HuH-7.5 (cell line): Measurements from ENCODE around the gene MYH9.
"Not testable (repeated sequence)": the region's sequence is repeated elsewhere in the genome, so short reads cannot be mapped to it uniquely, and the experiment has no call there.

ENCODE experiments used
- DNase-seq: peaks from one replicate; pipeline ENCODE4 v3.0.0; 2011; ENCODE audit warnings: low spot score

MYH9 gene

GRCh38 chr22:36292823-36293530 is 94.8 kb downstream of the MYH9 start:
- DNase-seq, result no peak

DNA sequence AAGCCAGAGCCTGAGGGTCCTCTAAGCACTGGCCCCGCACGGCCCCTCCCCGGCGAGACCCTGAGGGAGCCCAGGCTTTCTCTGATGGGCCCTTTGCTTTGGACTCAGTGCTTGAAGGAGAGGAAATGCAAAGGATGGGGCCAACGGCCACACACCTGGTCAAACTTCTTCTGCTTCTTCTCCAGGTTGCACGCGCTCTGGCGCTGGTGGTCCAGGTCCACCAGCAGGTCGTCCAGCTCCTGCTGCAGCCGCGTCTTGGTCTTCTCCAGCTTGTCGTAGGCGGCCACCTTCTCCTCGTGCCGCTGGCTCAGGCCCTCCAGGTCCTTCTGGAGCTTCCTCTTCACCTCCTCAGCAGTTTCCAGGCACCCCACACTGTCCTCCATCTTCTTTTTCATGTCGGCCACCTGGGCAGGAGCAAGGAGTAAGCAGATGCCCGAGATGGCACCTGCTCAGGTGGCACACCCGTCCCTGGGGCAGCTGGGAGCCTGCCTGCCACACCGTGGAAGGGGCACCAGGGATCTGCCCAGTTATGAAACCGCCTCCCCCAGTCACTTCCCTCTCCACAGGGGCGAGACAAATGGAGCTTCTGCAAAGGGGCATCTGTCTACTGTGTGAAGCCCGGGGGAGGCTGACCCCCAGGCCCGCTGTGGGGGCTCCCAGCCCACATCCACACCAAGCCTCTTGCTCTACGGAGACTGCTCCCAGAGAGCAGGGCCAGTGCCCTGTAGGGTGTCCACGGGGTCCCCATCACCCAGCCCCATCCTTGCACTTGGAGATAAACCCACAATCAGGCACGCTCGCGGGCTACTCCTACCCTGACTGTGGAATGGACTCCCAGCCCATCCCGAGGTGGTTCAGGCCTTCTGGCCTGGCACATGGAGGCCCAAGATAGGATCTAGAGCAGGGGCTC is 95.7 kb downstream of the MYH9 start:
- DNase-seq, result no peak

DNA sequence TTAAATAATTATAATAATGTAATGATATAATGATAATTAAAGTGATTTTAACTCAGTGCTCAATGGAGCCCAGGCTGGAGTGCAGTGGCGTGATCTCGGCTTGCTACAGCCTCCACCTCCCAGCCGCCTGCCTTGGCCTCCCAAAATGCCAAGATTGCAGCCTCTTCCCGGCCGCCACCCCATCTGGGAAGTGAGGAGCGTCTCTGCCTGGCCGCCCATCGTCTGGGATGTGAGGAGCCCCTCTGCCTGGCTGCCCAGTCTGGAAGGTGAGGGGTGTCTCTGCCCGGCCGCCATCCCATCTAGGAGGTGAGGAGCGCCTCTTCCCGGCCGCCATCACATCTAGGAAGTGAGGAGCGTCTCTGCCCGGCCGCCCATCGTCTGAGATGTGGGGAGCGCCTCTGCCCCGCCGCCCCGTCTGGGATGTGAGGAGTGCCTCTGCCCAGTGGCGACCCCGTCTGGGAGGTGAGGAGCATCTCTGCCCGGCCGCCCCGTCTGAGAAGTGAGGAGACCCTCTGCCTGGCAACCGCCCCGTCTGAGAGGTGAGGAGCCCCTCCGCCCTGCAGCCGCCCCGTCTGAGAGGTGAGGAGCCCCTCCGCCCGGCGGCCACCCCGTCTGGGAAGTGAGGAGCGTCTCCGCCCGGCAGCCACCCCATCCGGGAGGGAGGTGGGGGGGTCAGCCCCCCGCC is 97.2 kb downstream of the MYH9 start:
- not testable (repeated sequence) for DNase-seq

GRCh38 chr22:36289948-36290371 is 97.8 kb downstream of the MYH9 start:
- DNase-seq, result not testable (repeated sequence)

GRCh38 chr22:36289406-36289870 is 98.3 kb downstream of the MYH9 start:
- no peak for DNase-seq

DNA sequence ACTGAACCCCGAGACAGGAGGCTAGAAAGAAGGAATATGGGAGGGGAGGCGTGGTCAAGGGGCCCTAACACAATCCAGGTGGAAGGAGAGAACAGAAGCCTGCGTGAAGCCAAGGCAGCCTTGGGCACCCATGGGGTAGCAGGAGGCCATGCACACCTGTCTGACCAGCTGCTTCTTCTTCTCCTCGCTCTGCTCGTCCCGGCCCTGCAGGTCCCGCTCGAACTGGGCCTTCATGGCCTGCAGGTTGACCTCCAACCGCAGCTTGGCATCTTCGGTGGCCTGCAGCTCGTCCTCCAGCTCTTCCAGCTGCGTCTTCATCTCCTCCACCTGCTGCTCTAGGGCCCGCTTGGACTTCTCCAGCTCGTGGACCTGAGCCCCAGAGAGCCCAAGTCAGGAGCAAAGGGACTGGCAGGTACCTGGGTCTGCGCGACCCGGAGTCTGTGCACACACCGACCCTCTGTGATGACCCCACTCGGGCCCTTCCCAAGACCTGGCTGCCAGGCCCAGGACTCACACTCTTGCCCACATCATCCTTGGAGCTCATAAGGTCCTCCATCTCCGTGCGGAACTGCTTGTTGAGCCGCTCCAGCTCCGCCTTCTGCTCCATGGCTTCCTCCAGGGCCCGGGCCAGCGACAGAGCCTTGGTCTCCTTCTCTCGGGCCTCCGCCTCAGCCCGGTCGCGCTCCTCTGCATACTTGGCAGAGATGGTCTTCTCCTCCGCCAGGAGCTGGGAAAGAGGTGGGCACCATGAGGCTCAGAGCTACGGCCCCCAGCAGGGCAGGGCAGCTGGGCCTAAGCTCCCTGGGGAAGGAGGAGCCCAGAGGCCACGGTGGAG is 99.0 kb downstream of the MYH9 start:
- DNase-seq, result no peak

GRCh38 chr22:36287881-36288515 is 99.8 kb downstream of the MYH9 start:
- DNase-seq, result no peak

GRCh38 chr22:36286096-36286957 is 101.4 kb downstream of the MYH9 start:
- DNase-seq, result peak; percentile 96

- DNase-seq, result no peak
These were observed 102.2 kb downstream of the MYH9 start for GRCh38 chr22:36285545-36285944.

GRCh38 chr22:36285017-36285416 is 102.8 kb downstream of the MYH9 start:
- no peak for DNase-seq

DNA sequence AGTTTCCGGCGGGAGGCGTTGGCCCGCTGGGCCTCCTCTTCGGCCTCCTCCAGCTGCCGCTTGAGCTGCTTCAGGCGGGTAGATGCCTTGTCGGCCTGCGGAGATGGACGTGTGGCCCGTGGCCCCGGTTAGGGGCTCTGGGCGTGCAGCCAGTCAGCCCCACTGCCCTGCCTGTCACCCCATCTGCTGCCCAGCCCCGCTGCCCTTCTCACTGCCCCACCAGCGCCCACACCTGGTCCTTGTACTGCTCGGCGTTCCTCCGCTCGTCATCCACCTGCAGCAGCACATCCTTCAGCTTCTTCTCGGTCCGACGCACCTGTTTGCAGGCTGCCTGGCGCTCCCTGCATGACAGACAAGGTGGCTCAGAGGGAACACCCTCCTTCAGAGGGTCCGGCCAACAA is 103.6 kb downstream of the MYH9 start:
- DNase-seq, result no peak

DNA sequence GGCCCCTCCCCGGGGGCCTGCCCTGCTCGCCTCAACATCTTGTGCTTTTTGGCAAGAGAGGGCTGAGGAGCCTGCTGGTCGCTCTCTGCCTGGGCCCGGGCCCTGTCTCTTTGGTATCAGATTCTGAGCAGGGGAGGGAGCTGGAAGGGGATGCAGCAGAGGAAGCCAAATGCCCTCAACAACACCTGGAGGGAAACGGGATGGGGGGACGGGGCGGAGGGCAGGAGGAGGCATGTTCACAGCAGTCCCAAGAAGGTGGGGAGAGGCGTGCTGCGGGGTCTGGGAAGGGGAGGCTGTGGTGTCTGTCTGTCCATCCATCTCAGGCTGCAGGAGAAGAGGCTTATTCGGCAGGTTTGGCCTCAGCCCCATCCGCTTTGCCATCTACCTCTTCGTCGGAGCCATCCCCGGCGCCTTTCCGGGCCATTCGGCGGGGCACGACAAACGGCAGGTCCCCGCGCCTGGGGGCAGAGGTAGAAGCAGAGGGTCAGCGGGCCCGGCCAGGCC is 105.4 kb downstream of the MYH9 start:
- no peak for DNase-seq

- DNase-seq, result no peak
These were observed 105.9 kb downstream of the MYH9 start for GRCh38 chr22:36281781-36282327.

- no peak for DNase-seq
These were observed 107.4 kb downstream of the MYH9 start for GRCh38 chr22:36280379-36280778.

GRCh38 chr22:36279219-36279666 is 108.5 kb downstream of the MYH9 start:
- peak; percentile 62 for DNase-seq

- DNase-seq, result peak; percentile 56
These were observed 110.1 kb downstream of the MYH9 start for GRCh38 chr22:36277482-36278291.

GRCh38 chr22:36274531-36274930 is 113.2 kb downstream of the MYH9 start:
- no peak for DNase-seq

DNA sequence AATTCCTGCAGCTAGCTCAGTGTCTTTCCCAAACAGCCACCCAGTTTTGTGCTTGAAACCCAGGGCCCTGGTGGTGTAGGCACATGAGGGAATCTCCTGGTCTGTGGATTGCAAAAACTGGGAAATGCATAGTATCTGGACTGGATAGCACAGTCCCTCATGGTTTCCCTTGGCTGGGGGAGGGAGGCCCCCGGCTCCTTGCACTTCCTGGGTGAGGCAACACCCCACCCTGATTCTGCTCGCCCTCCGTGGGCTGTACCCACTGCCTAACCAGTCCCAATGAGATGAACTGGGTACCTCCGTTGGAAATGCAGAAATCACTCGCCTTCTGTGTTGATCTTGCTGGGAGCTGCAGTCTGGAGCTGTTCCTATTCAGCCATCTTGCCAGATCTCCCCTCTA is 115.8 kb downstream of the MYH9 start:
- DNase-seq, result not testable (repeated sequence)

- not testable (repeated sequence) for DNase-seq
These were observed 116.5 kb downstream of the MYH9 start for GRCh38 chr22:36271231-36271630.
